ENCODE results near the gene MYRF.

Gene MYRF

GRCh38 chr11:61782841-61783240 is 30.4 kb downstream of the MYRF start:
- no peak for TF ChIP-seq CTCF (IDR thresholded peaks at IDR 0.05; ENCODE audit: borderline replicate concordance, extremely low read depth, low read length, poor library complexity, severe bottlenecking)
- no peak for TF ChIP-seq EZH2 (IDR thresholded peaks at IDR 0.05; ENCODE audit: borderline replicate concordance, low read depth, low read length, severe bottlenecking)
- Histone ChIP-seq H3K9ac (ENCODE audit: low read depth, low read length) (no peak overlapping the region), H3K79me2 (ENCODE audit: insufficient read depth, low read length) (no peaks in the 10 kb centered on the region), H3K4me2 (ENCODE audit: insufficient read depth, low read length) (no peak overlapping the region), H3K4me3 (ENCODE audit: low read depth in 1 of 2, low read length in 2 of 2) (no peak overlapping the region), H3K4me1 (ENCODE audit: insufficient read depth, low read length) (no peaks in the 10 kb centered on the region), H3K27ac (ENCODE audit: low read length) (no peak overlapping the region), H3K9me3 (ENCODE audit: insufficient read depth, low read length, severe bottlenecking) (no peaks in the 10 kb centered on the region), H4K20me1 (ENCODE audit: insufficient read depth, low read length) (peaks cover 30% of the 10 kb centered on the region), H3K36me3 (ENCODE audit: insufficient read depth, low read length) (peaks cover 38% of the 10 kb centered on the region), H2AFZ (ENCODE audit: low read depth, low read length) (no peak overlapping the region), H3K27me3 (ENCODE audit: insufficient read depth, low read length, poor library complexity) (no peaks in the 10 kb centered on the region)
- ATAC-seq (ENCODE audit: insufficient read depth, low read depth) (no peak), DNase-seq (no peak)

DNA sequence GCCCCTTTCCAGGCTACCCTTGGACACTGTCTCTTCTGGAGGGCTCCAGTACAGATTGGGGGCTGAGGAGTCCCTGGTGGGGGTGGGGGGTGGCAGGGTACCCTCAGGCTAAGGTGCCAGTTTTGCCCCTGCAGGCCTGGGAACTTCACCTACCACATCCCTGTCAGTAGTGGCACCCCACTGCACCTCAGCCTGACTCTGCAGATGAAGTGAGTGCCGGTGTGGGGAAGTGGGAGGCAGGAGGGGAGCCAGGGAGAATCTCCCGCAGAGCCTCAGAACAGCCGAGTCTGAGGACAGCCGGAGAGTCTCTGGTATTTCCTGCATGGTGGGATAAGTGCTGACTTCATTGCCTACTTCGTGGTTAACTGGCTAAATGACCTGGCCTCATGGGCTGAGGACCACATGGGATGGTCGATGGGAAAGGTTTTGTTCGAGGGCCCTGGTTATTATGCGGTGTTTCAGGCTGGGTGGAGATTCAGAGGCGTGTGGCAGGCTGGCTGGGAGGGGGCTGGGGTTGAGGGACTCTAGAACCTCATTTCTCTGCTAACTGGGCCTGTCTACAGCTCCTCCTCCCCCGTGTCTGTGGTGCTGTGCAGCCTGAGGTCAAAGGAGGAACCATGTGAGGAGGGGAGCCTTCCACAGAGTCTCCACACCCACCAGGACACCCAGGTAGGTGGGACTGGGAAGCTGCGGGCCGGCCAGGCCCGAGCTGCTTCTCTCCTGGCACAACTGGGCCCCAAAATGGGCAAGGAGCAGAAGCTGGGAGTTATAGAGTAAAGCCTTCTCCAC is 31.5 kb downstream of the MYRF start:
- H3K4me2 ChIP-seq (ENCODE audit: insufficient read depth, low read length): no peak overlapping the region
- H3K36me3 ChIP-seq (ENCODE audit: insufficient read depth, low read length): peaks cover 48% of the 10 kb centered on the region
- H3K9ac ChIP-seq (ENCODE audit: low read depth, low read length): no peak overlapping the region
- TF ChIP-seq CTCF (IDR thresholded peaks at IDR 0.05; ENCODE audit: borderline replicate concordance, extremely low read depth, low read length, poor library complexity, severe bottlenecking) (no peak), EZH2 (IDR thresholded peaks at IDR 0.05; ENCODE audit: borderline replicate concordance, low read depth, low read length, severe bottlenecking) (no peak)
- DNase-seq (no peak), ATAC-seq (ENCODE audit: insufficient read depth, low read depth) (no peak)
- H3K4me1 ChIP-seq (ENCODE audit: insufficient read depth, low read length): no peaks in the 10 kb centered on the region
- no peaks in the 10 kb centered on the region for H3K9me3 ChIP-seq (ENCODE audit: insufficient read depth, low read length, severe bottlenecking)
- no peaks in the 10 kb centered on the region; the same call in 1 of the 2 replicates for H3K79me2 ChIP-seq (ENCODE audit: insufficient read depth, low read length)
- peaks cover 33% of the 10 kb centered on the region for H4K20me1 ChIP-seq (ENCODE audit: insufficient read depth, low read length)
- H3K27me3 ChIP-seq (ENCODE audit: insufficient read depth, low read length, poor library complexity): no peaks in the 10 kb centered on the region
- H3K27ac ChIP-seq (ENCODE audit: low read length): no peak overlapping the region
- no peak overlapping the region for H3K4me3 ChIP-seq (ENCODE audit: low read depth in 1 of 2, low read length in 2 of 2)
- H2AFZ ChIP-seq (ENCODE audit: low read depth, low read length): no peak overlapping the region

DNA sequence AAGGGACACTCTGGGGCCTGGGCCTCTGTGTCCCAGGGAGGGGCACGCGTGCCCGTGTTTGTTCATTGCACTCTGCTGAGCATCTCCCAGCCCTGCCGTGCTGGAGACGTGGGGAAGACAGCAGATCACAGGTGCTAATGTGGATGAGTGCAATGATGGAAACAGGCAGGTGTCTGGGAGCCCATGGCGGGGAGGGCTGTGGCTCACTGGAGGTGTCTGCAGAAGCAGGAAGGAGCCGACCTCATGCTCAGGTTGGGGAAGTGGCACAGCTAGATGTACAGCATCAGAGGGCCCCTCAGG is 32.0 kb downstream of the MYRF start:
- peaks cover 54% of the 10 kb centered on the region for H3K36me3 ChIP-seq (ENCODE audit: insufficient read depth, low read length)
- DNase-seq: no peak
- ATAC-seq (ENCODE audit: insufficient read depth, low read depth): no peak

More for the DNA sequence above, 32.0 kb downstream of the MYRF start:
- peaks cover 4% of the 10 kb centered on the region; the same call in 1 of the 2 replicates for H3K79me2 ChIP-seq (ENCODE audit: insufficient read depth, low read length)
- H3K27ac ChIP-seq (ENCODE audit: low read length): no peak overlapping the region
- TF ChIP-seq EZH2 (IDR thresholded peaks at IDR 0.05; ENCODE audit: borderline replicate concordance, low read depth, low read length, severe bottlenecking) (no peak), CTCF (IDR thresholded peaks at IDR 0.05; ENCODE audit: borderline replicate concordance, extremely low read depth, low read length, poor library complexity, severe bottlenecking) (no peak)
- H3K4me1 ChIP-seq (ENCODE audit: insufficient read depth, low read length): no peaks in the 10 kb centered on the region
- H3K9me3 ChIP-seq (ENCODE audit: insufficient read depth, low read length, severe bottlenecking): no peaks in the 10 kb centered on the region
- H3K4me2 ChIP-seq (ENCODE audit: insufficient read depth, low read length): no peak overlapping the region
- H3K27me3 ChIP-seq (ENCODE audit: insufficient read depth, low read length, poor library complexity): no peaks in the 10 kb centered on the region
- no peak overlapping the region for H3K9ac ChIP-seq (ENCODE audit: low read depth, low read length)
- no peak overlapping the region for H2AFZ ChIP-seq (ENCODE audit: low read depth, low read length)
- peaks cover 37% of the 10 kb centered on the region for H4K20me1 ChIP-seq (ENCODE audit: insufficient read depth, low read length)
- no peak overlapping the region for H3K4me3 ChIP-seq (ENCODE audit: low read depth in 1 of 2, low read length in 2 of 2)

All from DND-41 (cell line).